GM12892 (cell line): ENCODE results near the gene PALLD.

Source experiments
- POLR2A ChIP-seq: IDR thresholded peaks from 2 replicates; pipeline ENCODE4 v1.6.1; 2011; ENCODE audit warnings: low read depth, low read length, control low read depth
- POLR2AphosphoS5 ChIP-seq: IDR thresholded peaks from 2 replicates; pipeline ENCODE4 v1.6.1; 2011; ENCODE audit warnings: low read depth, low read length, control low read depth
- TAF1 ChIP-seq: IDR thresholded peaks from 2 replicates; pipeline ENCODE4 v1.6.1; 2011; ENCODE audit warnings: low read depth, mild to moderate bottlenecking, control low read depth, low read length, borderline replicate concordance

GRCh38 chr4:168621806-168622589 lies 125.1 kb downstream of the PALLD start:
- TF ChIP-seq POLR2A (no peak), POLR2AphosphoS5 (no peak), TAF1 (no peak)
